GM13977 (cell line): ENCODE data around the gene TEKT1.
A peak's percentile ranks its signal among the peaks of the same experiment; 100 is the strongest.

Experiments used
- DNase-seq: peaks from one replicate; pipeline ENCODE4 v3.0.0; 2012; ENCODE audit warnings: low spot score
- CTCF ChIP-seq: IDR thresholded peaks from 2 replicates; pipeline ENCODE4 v1.5.1; 2012; ENCODE audit warnings: mild to moderate bottlenecking, control low read depth; ENCODE audit not compliant: insufficient read depth; ENCODE audit errors: extremely low read depth, missing control alignments
- in situ Hi-C: fragments of 300-500 bp; cut with MboI; formaldehyde crosslinking; loops from one replicate; pipeline ENCODE4 v1.12.0; 2022; ENCODE audit warnings: low sequenced_read_pairs, low pct_unique_long_range_greater_than_20kb, mixed read lengths, inconsistent platforms; ENCODE audit not compliant: unreplicated experiment

TEKT1 gene

GRCh38 chr17:6753006-6753445, 78.5 kb downstream of the TEKT1 start:
- no peak for TF ChIP-seq CTCF
- in situ Hi-C loops = no loop called here
- peak; percentile 44 for DNase-seq

- no peak for TF ChIP-seq CTCF
- DNase-seq = no peak
- in situ Hi-C loops = no loop called here
Observed at GRCh38 chr17:6752068-6752909, 79.2 kb downstream of the TEKT1 start.

GRCh38 chr17:6749519-6749918, 82.0 kb downstream of the TEKT1 start:
- in situ Hi-C loops = no loop called here
- DNase-seq = no peak
- TF ChIP-seq CTCF = peak; percentile 9

GRCh38 chr17:6748617-6749016, 82.9 kb downstream of the TEKT1 start:
- no peak for TF ChIP-seq CTCF
- no peak for DNase-seq
- in situ Hi-C loops = no loop called here
